HEK293T (cell line): ENCODE data around the gene AQP1.

ENCODE experiments used
- ELF4 ChIP-seq: fragments of 450-650 bp; IDR thresholded peaks from 2 replicates; pipeline ENCODE4 v1.6.1; 2017; ENCODE audit warnings: antibody characterized with exemption
- FOXK2 ChIP-seq: fragments of 450-650 bp; IDR thresholded peaks from 2 replicates; pipeline ENCODE4 v1.6.1; 2016; ENCODE audit warnings: mild to moderate bottlenecking
- FOXM1 ChIP-seq: fragments of 450-650 bp; IDR thresholded peaks from 2 replicates; pipeline ENCODE4 v1.6.1; 2017; ENCODE audit warnings: mild to moderate bottlenecking, borderline replicate concordance
- NFRKB ChIP-seq: fragments of 450-650 bp; IDR thresholded peaks from 2 replicates; pipeline ENCODE4 v1.6.1; 2016; ENCODE audit warnings: mild to moderate bottlenecking, moderate library complexity
- PKNOX1 ChIP-seq: fragments of 450-650 bp; IDR thresholded peaks from 2 replicates; pipeline ENCODE4 v1.6.1; 2016
- SP1 ChIP-seq: fragments of 450-650 bp; IDR thresholded peaks from 2 replicates; pipeline ENCODE4 v1.6.1; 2017
- SUZ12 ChIP-seq: fragments of 450-650 bp; IDR thresholded peaks from 2 replicates; pipeline ENCODE4 v1.6.1; 2016; ENCODE audit warnings: mild to moderate bottlenecking
- TARDBP ChIP-seq: fragments of 450-650 bp; IDR thresholded peaks from 2 replicates; pipeline ENCODE4 v1.6.1; 2016
- ZNF384 ChIP-seq: fragments of 450-650 bp; IDR thresholded peaks from 2 replicates; pipeline ENCODE4 v1.6.1; 2016

DNA sequence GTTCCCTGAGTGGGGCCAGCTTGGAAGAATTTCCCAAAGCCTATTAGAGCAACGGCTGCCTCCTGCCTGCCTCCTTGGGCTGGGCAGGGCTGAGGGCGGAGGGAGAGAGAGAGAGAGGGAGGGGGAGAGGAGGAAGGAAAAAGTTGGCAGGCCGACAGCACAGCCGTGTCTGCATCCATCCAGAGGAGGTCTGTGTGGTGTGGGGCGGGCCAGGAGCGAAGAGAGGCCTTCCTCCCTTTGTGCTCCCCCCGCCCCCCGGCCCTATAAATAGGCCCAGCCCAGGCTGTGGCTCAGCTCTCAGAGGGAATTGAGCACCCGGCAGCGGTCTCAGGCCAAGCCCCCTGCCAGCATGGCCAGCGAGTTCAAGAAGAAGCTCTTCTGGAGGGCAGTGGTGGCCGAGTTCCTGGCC, at the start of gene AQP1:
- TF ChIP-seq ZNF384: no peak
- no peak for TF ChIP-seq FOXM1
- no peak for TF ChIP-seq SP1
- no peak for TF ChIP-seq TARDBP
- TF ChIP-seq ELF4: no peak
- no peak for TF ChIP-seq NFRKB
- TF ChIP-seq FOXK2: no peak
- no peak for TF ChIP-seq PKNOX1
- no peak for TF ChIP-seq SUZ12
